Activated CD4-positive, alpha-beta T cell treated with anti-CD3 and anti-CD28 coated beads, Interleukin-2, Interleukin-6, amounts not matched to agents 100 ng/mL and 50 ng/mL, durations not matched to agents 16 hours and 8 hours (primary cell): ENCODE data around the gene COX15.
"Not testable (repeated sequence)": the region's sequence is repeated elsewhere in the genome, so short reads cannot be mapped to it uniquely, and the experiment has no call there.

ENCODE experiments used
- DNase-seq: peaks from one replicate; pipeline ENCODE4 v3.0.0-alpha.2; 2020

Gene COX15

GRCh38 chr10:99732033-99732842 is at the start of gene COX15, which contains the start of gene CUTC:
COX15 (minus strand) TSS chr10:99732127; CDS start chr10:99732049, 78 bp downstream.
CUTC (plus strand) TSS chr10:99732234; CDS start chr10:99732349, 115 bp downstream.
- DNase-seq = peak; percentile 97

GRCh38 chr10:99779335-99779734 is 47.4 kb upstream of the COX15 start:
- DNase-seq = peak; percentile 18

GRCh38 chr10:99777918-99778714 is 46.2 kb upstream of the COX15 start:
- DNase-seq = no peak

GRCh38 chr10:99775850-99776249 is 43.9 kb upstream of the COX15 start:
- DNase-seq = peak; percentile 18

- no peak for DNase-seq
Measured at GRCh38 chr10:99770408-99771045, 38.6 kb upstream of the COX15 start.

GRCh38 chr10:99769706-99770105 is 37.8 kb upstream of the COX15 start:
- DNase-seq = no peak

GRCh38 chr10:99768556-99768955 is 36.6 kb upstream of the COX15 start:
- no peak for DNase-seq

GRCh38 chr10:99767901-99768300 is 36.0 kb upstream of the COX15 start:
- DNase-seq = no peak

GRCh38 chr10:99766302-99766681 is 34.4 kb upstream of the COX15 start:
- DNase-seq = peak; percentile 68

- no peak for DNase-seq
Measured at GRCh38 chr10:99765672-99766301, 33.9 kb upstream of the COX15 start.

GRCh38 chr10:99761365-99761764 is 29.4 kb upstream of the COX15 start:
- no peak for DNase-seq

GRCh38 chr10:99760321-99760720 is 28.4 kb upstream of the COX15 start:
- no peak for DNase-seq

- DNase-seq = no peak
Measured at GRCh38 chr10:99758211-99758891, 26.4 kb upstream of the COX15 start.

- DNase-seq = no peak
Measured at GRCh38 chr10:99756159-99756558, 24.2 kb upstream of the COX15 start.

GRCh38 chr10:99754670-99755069 is 22.7 kb upstream of the COX15 start:
- DNase-seq = no peak

GRCh38 chr10:99750641-99751040 is 18.7 kb upstream of the COX15 start:
- no peak for DNase-seq

GRCh38 chr10:99748823-99749451 is 17.0 kb upstream of the COX15 start:
- DNase-seq = no peak

- DNase-seq = not testable (repeated sequence)
Measured at GRCh38 chr10:99746166-99746565, 14.2 kb upstream of the COX15 start.

GRCh38 chr10:99743841-99744240 is 11.9 kb upstream of the COX15 start:
- DNase-seq = no peak

GRCh38 chr10:99742701-99743100 is 10.8 kb upstream of the COX15 start:
- DNase-seq = peak; percentile 18

- no peak for DNase-seq
Measured at GRCh38 chr10:99742254-99742653, 10.3 kb upstream of the COX15 start.
